ENCODE data around the gene KLHL29.

Gene KLHL29

DNA sequence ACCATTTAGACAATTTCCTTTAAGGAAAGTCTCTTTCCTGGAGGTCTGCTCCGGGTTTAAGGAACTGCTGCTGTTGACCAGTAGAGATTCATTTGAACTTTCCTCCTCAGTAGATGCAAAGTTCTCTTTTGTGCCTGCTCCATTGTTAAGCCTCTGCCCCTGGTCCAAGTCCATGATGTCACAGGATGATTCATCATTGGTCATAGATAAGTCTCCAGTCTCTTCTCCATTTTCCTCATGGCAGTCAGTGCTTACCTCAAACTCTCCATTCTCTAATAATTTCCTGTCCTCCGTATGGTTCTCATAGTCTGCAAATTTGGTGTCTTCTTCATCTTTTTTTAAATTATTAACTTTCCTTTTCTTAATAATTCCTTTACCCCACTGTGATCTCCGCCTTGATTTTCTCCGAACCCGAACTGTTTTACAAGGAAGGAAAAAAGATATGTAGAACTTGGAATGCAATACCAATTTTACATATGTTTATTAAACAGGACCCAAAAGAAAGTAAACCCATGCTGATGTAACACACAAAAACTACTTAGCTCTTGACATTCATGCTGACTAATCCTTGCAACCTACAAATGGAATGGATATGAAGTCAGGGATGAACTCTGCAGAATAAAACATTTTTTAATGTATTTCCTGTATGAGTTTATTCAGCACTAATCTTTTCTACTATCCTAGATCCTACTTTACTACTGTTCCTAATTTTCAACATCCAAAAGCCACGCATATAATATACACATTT lies 372.9 kb downstream of the KLHL29 start:
- FAIRE-seq (no peak), DNase-seq (ENCODE audit: insufficient read length, low spot score) (no peak)
- TF ChIP-seq POLR2AphosphoS5 (IDR thresholded peaks at IDR 0.05; ENCODE audit: low read depth, low read length) (no peak), POLR2A (IDR thresholded peaks at IDR 0.05; ENCODE audit: low read depth, low read length) (no peak), TAF1 (IDR thresholded peaks at IDR 0.05; ENCODE audit: low read depth, low read length) (no peak), SPI1 (IDR thresholded peaks at IDR 0.05; ENCODE audit: low read depth, low read length) (no peak), POU2F2 (IDR thresholded peaks at IDR 0.05; ENCODE audit: low read depth, low read length) (no peak), PAX5 (IDR thresholded peaks at IDR 0.05; ENCODE audit: insufficient read depth, low read length, severe bottlenecking) (no peak)
